HFFc6 (cell line): ENCODE data around the gene CNTN6. TPM values are rescaled to one million over a fixed set of nuclear protein-coding genes. Genes with fewer than 3 reads are reported as not detected.

Source experiments
- DNase-seq: peaks from one replicate; pipeline ENCODE4 v3.0.0-alpha.2; 2018
- H3K27ac Mint-ChIP-seq: 2 replicates; pipeline ENCODE4 v1.8.0; 2020; ENCODE audit warnings: mild to moderate bottlenecking, mixed read lengths
- H3K27me3 Mint-ChIP-seq: 2 replicates; pipeline ENCODE4 v1.8.0; 2021; ENCODE audit warnings: mild to moderate bottlenecking, moderate library complexity, mixed read lengths; ENCODE audit not compliant: insufficient read depth
- H3K36me3 Mint-ChIP-seq: 2 replicates; pipeline ENCODE4 v1.8.0; 2021; ENCODE audit warnings: low read depth, mixed read lengths
- H3K4me1 Mint-ChIP-seq: 2 replicates; pipeline ENCODE4 v1.8.0; 2020; ENCODE audit warnings: low read depth, mixed read lengths
- H3K4me3 Mint-ChIP-seq: 2 replicates; pipeline ENCODE4 v1.8.0; 2020; ENCODE audit warnings: mild to moderate bottlenecking, moderate library complexity, mixed read lengths
- H3K9me3 Mint-ChIP-seq: 2 replicates; pipeline ENCODE4 v1.8.0; 2020; ENCODE audit warnings: mild to moderate bottlenecking, mixed read lengths
- total RNA-seq, 6 experiments: library from RNA; stranded (reverse); fragmentation: NEBNext Ultra II Directional; extraction: Animal tissue kit (Norgen Biotek cat#: 25700); gene quantifications; 2 replicates in 1 of 6; 3 replicates in 5 of 6; pipeline ENCODE4 v1.2.3, GENCODE V29; 2021
- TF ChIP-seq, protein P1 (sequence below): fragments of 200-600 bp; sonication (generic); IDR thresholded peaks from 2 replicates; pipeline ENCODE4 v1.5.0; 2021; ENCODE audit warnings: antibody characterized with exemption, mild to moderate bottlenecking

Gene CNTN6
- total RNA-seq, 6 experiments from 2014 or later: not detected

DNA sequence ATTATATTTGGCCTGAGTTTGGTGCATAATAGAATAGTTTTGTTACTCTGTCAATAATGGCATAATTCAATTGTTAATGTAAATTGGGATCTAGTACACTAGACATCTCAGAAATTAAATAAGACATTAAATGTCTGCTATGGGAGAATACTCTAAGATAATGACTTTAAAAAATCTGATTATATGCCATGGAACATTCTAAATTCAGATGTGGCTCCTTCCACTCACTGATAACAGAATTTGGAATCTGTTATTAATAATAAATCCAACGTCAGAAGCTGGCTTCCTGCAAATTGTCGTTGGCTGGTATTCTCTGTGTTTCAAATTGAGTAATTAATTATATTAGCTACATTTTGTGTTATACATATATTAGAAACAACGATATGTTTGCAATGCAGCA is 258.1 kb downstream of the CNTN6 start:
- no peak for DNase-seq
- H3K27me3 Mint-ChIP-seq: no peaks in the 10 kb centered on the region
- no peak overlapping the region for H3K4me3 Mint-ChIP-seq
- peaks cover 51% of the 10 kb centered on the region for H3K9me3 Mint-ChIP-seq
- no peaks in the 10 kb centered on the region; the same call in 1 of the 2 replicates for H3K36me3 Mint-ChIP-seq
- TF ChIP-seq, protein P1, sequence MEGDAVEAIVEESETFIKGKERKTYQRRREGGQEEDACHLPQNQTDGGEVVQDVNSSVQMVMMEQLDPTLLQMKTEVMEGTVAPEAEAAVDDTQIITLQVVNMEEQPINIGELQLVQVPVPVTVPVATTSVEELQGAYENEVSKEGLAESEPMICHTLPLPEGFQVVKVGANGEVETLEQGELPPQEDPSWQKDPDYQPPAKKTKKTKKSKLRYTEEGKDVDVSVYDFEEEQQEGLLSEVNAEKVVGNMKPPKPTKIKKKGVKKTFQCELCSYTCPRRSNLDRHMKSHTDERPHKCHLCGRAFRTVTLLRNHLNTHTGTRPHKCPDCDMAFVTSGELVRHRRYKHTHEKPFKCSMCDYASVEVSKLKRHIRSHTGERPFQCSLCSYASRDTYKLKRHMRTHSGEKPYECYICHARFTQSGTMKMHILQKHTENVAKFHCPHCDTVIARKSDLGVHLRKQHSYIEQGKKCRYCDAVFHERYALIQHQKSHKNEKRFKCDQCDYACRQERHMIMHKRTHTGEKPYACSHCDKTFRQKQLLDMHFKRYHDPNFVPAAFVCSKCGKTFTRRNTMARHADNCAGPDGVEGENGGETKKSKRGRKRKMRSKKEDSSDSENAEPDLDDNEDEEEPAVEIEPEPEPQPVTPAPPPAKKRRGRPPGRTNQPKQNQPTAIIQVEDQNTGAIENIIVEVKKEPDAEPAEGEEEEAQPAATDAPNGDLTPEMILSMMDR: no peak
- no peaks in the 10 kb centered on the region for H3K4me1 Mint-ChIP-seq
- H3K27ac Mint-ChIP-seq: no peak overlapping the region

DNA sequence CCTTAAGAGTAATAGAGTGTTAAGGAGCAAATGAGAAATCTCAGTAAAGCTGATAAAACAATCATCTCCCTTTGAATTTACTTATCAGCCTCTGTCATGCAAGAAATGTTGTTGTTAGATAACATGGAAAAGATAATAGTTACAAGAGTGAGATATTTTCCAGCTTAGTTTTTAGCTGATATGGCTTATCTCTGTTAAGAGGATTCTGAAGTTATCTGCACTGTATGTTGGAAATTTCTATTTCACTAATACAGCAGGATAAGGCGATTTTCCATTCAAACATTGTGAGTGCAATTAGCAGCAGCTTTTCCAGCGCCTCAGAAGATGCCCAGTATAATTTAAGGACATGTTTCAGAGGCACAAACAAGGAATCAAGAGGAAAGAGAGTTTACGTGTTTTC is 262.9 kb downstream of the CNTN6 start:
- Mint-ChIP-seq H3K9me3 (peaks cover 30% of the 10 kb centered on the region), H3K27ac (no peak overlapping the region), H3K4me1 (no peaks in the 10 kb centered on the region), H3K27me3 (no peaks in the 10 kb centered on the region), H3K36me3 (no peaks in the 10 kb centered on the region; the same call in 1 of the 2 replicates), H3K4me3 (no peak overlapping the region)
- no peak for DNase-seq
- TF ChIP-seq, protein P1: no peak

DNA sequence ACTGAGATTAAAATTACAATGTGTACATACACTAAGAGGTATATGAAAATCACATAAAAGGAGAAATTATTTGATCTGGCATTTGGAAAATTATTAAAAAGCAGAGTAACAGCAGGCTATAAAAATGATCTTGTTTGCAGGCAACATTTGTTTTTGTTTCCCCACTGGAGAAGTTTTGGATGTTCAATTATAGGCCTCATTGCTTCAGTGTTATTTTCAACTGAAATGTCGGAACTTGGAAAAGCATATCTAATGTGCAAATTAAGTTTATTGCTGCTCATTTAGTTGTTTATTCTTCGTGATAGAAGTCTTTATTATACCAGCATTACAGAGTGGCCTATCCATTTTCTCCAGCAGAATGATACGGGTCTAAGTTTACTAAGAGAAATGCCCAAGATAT is 263.3 kb downstream of the CNTN6 start:
- Mint-ChIP-seq H3K27ac (no peak overlapping the region), H3K36me3 (no peaks in the 10 kb centered on the region; the same call in 1 of the 2 replicates), H3K4me3 (no peak overlapping the region), H3K9me3 (peaks cover 34% of the 10 kb centered on the region), H3K4me1 (no peaks in the 10 kb centered on the region), H3K27me3 (no peaks in the 10 kb centered on the region)
- no peak for DNase-seq
- TF ChIP-seq, protein P1: no peak

DNA sequence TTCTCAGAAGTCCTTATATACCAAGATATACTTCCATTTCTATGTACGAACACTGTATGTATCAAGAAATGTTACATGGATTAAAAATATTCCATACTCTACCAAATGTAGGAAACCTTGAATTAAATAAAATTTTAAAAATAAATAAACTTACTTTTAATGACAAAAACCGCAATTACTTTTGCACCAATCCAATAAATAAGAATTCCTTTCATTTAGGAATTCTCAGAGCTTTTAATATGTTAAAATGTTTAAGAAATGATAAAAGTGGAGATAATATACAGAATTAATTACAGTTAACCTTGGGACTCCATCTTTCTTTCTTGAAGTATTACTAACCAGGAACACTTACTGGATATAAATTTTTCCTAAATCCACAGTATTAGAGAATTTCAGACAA is 272.7 kb downstream of the CNTN6 start:
- no peak overlapping the region for H3K27ac Mint-ChIP-seq
- no peaks in the 10 kb centered on the region for H3K4me1 Mint-ChIP-seq
- TF ChIP-seq, protein P1: no peak
- no peaks in the 10 kb centered on the region; the same call in 1 of the 2 replicates for H3K27me3 Mint-ChIP-seq
- H3K9me3 Mint-ChIP-seq: peaks cover 29% of the 10 kb centered on the region
- DNase-seq: no peak
- no peak overlapping the region for H3K4me3 Mint-ChIP-seq
- no peaks in the 10 kb centered on the region for H3K36me3 Mint-ChIP-seq

DNA sequence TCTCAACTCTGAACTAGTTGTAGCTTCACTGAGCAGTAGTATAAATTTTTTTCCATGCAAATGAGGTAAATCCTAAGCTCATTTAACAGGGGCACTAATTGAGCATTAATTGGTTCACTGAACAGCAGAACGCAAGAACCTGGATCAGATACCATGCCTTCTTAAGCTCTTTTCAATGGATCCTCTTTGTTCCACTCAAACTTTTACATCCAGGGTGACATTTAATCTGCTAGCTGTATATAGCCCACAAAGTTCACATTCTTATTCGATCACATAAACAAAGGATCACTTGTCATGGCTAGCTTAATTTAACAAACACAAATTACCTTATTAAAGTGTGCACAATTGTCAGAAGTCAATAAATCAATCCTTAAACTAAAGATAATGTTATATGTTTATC is 281.6 kb downstream of the CNTN6 start:
- Mint-ChIP-seq H3K9me3 (peaks cover 63% of the 10 kb centered on the region), H3K36me3 (peaks cover 3% of the 10 kb centered on the region; the same call in 1 of the 2 replicates), H3K27me3 (peaks cover 2% of the 10 kb centered on the region; the same call in 1 of the 2 replicates), H3K4me1 (no peaks in the 10 kb centered on the region), H3K27ac (no peak overlapping the region), H3K4me3 (no peak overlapping the region)
- no peak for DNase-seq
- TF ChIP-seq, protein P1: no peak

DNA sequence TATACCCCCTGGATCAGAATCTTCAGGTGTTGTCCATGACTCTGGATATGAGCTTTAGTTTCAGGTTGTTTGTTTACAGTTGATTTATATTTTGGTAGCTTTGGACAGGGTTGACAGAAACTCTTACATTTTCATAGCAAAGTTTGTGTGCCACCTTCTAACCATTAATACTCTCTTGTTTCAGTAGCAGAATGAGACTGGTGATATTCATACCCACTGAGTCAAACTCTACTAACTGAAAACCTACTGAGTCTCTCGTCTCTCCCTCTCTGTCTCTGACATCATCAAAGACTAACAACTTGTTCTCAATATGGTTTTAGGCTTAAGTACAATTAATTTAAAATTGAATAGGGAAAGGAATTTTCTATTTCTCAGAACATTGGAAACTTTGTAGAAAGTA is 282.3 kb downstream of the CNTN6 start:
- no peak overlapping the region for H3K27ac Mint-ChIP-seq
- no peak for DNase-seq
- H3K4me3 Mint-ChIP-seq: no peak overlapping the region
- peaks cover 68% of the 10 kb centered on the region for H3K9me3 Mint-ChIP-seq
- TF ChIP-seq, protein P1: no peak
- H3K36me3 Mint-ChIP-seq: peaks cover 3% of the 10 kb centered on the region; the same call in 1 of the 2 replicates
- no peaks in the 10 kb centered on the region for H3K4me1 Mint-ChIP-seq
- H3K27me3 Mint-ChIP-seq: peaks cover 2% of the 10 kb centered on the region; the same call in 1 of the 2 replicates
